ENCODE results near the gene FCHO1.
A peak's percentile ranks its signal among the peaks of the same experiment; 100 is the strongest.

The FCHO1 gene

GRCh38 chr19:17826508-17827056 lies 75.3 kb downstream of the FCHO1 start:
- TF ChIP-seq YY1 (IDR thresholded peaks at IDR 0.05; ENCODE audit: insufficient read depth, insufficient read length) = no peak
- TF ChIP-seq ZNF274 (IDR thresholded peaks at IDR 0.05; ENCODE audit: low read depth, low read length) = no peak
- no peak for TF ChIP-seq SUZ12 (IDR thresholded peaks at IDR 0.05; ENCODE audit: extremely low read depth, insufficient read depth, insufficient read length)
- Histone ChIP-seq H3K9me3 (ENCODE audit: insufficient read depth, low read length) (no peaks in the 10 kb centered on the region), H3K27me3 (ENCODE audit: insufficient read depth, insufficient read length) (peaks cover 6% of the 10 kb centered on the region), H3K4me1 (ENCODE audit: insufficient read depth, insufficient read length) (peaks cover 4% of the 10 kb centered on the region), H3K4me3 (ENCODE audit: insufficient read length, low read depth) (no peak overlapping the region), H3K36me3 (ENCODE audit: insufficient read depth, insufficient read length, low read length) (no peaks in the 10 kb centered on the region), H3K9ac (ENCODE audit: insufficient read length, low read depth) (no peak overlapping the region)
- no peak for DNase-seq (ENCODE audit: low read depth, low spot score)

- Histone ChIP-seq H3K36me3 (ENCODE audit: insufficient read depth, insufficient read length, low read length) (no peaks in the 10 kb centered on the region), H3K9ac (ENCODE audit: insufficient read length, low read depth) (peak overlapping the region; percentile 70), H3K4me3 (ENCODE audit: insufficient read length, low read depth) (peak overlapping the region; percentile 42), H3K27me3 (ENCODE audit: insufficient read depth, insufficient read length) (peaks cover 22% of the 10 kb centered on the region), H3K9me3 (ENCODE audit: insufficient read depth, low read length) (no peaks in the 10 kb centered on the region), H3K4me1 (ENCODE audit: insufficient read depth, insufficient read length) (peaks cover 10% of the 10 kb centered on the region)
- DNase-seq (ENCODE audit: low read depth, low spot score) = peak; percentile 68
- TF ChIP-seq SUZ12 (IDR thresholded peaks at IDR 0.05; ENCODE audit: extremely low read depth, insufficient read depth, insufficient read length) (no peak), YY1 (IDR thresholded peaks at IDR 0.05; ENCODE audit: insufficient read depth, insufficient read length) (no peak), ZNF274 (IDR thresholded peaks at IDR 0.05; ENCODE audit: low read depth, low read length) (no peak)
These were observed 78.7 kb downstream of the FCHO1 start for GRCh38 chr19:17829855-17830566.

- Histone ChIP-seq H3K4me3 (ENCODE audit: insufficient read length, low read depth) (peak overlapping the region; percentile 87), H3K9ac (ENCODE audit: insufficient read length, low read depth) (peak overlapping the region; percentile 80), H3K4me1 (ENCODE audit: insufficient read depth, insufficient read length) (peaks cover 11% of the 10 kb centered on the region), H3K9me3 (ENCODE audit: insufficient read depth, low read length) (no peaks in the 10 kb centered on the region), H3K36me3 (ENCODE audit: insufficient read depth, insufficient read length, low read length) (no peaks in the 10 kb centered on the region), H3K27me3 (ENCODE audit: insufficient read depth, insufficient read length) (peaks cover 22% of the 10 kb centered on the region)
- peak; percentile 88 for DNase-seq (ENCODE audit: low read depth, low spot score)
- TF ChIP-seq YY1 (IDR thresholded peaks at IDR 0.05; ENCODE audit: insufficient read depth, insufficient read length) = no peak
These were observed 79.5 kb downstream of the FCHO1 start for GRCh38 chr19:17830567-17831418.

GRCh38 chr19:17831419-17831888 lies 80.2 kb downstream of the FCHO1 start:
- Histone ChIP-seq H3K4me1 (ENCODE audit: insufficient read depth, insufficient read length) (peaks cover 14% of the 10 kb centered on the region), H3K27me3 (ENCODE audit: insufficient read depth, insufficient read length) (peaks cover 22% of the 10 kb centered on the region), H3K9ac (ENCODE audit: insufficient read length, low read depth) (peak overlapping the region; percentile 80), H3K4me3 (ENCODE audit: insufficient read length, low read depth) (peak overlapping the region; percentile 87), H3K36me3 (ENCODE audit: insufficient read depth, insufficient read length, low read length) (no peaks in the 10 kb centered on the region), H3K9me3 (ENCODE audit: insufficient read depth, low read length) (no peaks in the 10 kb centered on the region)
- no peak for TF ChIP-seq SUZ12 (IDR thresholded peaks at IDR 0.05; ENCODE audit: extremely low read depth, insufficient read depth, insufficient read length)
- TF ChIP-seq YY1 (IDR thresholded peaks at IDR 0.05; ENCODE audit: insufficient read depth, insufficient read length) = no peak
- no peak for TF ChIP-seq ZNF274 (IDR thresholded peaks at IDR 0.05; ENCODE audit: low read depth, low read length)
- DNase-seq (ENCODE audit: low read depth, low spot score) = no peak

- Histone ChIP-seq H3K27me3 (ENCODE audit: insufficient read depth, insufficient read length) (peaks cover 22% of the 10 kb centered on the region), H3K4me3 (ENCODE audit: insufficient read length, low read depth) (no peak overlapping the region), H3K9ac (ENCODE audit: insufficient read length, low read depth) (no peak overlapping the region), H3K36me3 (ENCODE audit: insufficient read depth, insufficient read length, low read length) (no peaks in the 10 kb centered on the region), H3K9me3 (ENCODE audit: insufficient read depth, low read length) (no peaks in the 10 kb centered on the region), H3K4me1 (ENCODE audit: insufficient read depth, insufficient read length) (peaks cover 14% of the 10 kb centered on the region)
- TF ChIP-seq YY1 (IDR thresholded peaks at IDR 0.05; ENCODE audit: insufficient read depth, insufficient read length) (no peak), SUZ12 (IDR thresholded peaks at IDR 0.05; ENCODE audit: extremely low read depth, insufficient read depth, insufficient read length) (no peak), ZNF274 (IDR thresholded peaks at IDR 0.05; ENCODE audit: low read depth, low read length) (no peak)
- no peak for DNase-seq (ENCODE audit: low read depth, low spot score)
These were observed 81.3 kb downstream of the FCHO1 start for GRCh38 chr19:17832443-17833208.

DNA sequence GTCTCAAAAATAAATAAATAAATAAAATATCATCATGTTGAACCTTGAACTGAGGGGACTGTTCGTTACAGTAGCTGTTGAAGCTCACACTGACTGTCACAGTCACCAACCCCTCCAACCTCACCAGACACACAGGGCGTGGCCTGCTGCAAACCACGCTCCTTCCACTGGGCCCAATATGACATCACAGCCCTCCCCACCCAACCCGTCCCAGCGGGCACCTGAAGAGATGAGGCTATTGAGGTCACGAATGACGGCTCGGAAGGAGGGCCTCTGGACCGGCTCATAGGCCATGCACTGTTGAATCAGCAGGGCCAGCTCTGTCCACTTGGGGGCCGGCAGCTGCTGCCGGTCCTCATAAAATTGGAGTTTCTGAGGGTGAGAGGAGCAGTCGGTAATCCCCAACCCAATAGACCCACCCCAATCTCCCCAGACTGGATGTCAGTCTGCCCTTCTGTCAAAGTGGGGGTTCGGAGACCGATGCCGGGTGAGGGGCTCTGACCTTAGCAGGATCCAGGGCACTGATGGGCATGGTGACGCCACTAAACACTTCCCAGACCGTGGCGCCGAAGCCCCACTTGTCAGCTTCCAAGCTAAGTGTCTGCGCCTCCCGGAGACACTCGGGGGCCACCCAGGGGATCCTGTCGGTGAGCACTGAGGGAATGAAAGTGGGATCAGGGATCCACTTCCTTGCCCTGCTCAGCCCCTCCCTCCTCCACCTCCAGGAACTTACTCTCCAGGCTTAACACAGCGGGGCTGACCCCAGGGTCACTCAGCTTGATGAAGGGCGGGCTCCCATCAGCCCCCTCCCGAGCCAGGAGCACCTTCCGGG lies 83.3 kb downstream of the FCHO1 start:
- DNase-seq (ENCODE audit: low read depth, low spot score) = no peak
- Histone ChIP-seq H3K9me3 (ENCODE audit: insufficient read depth, low read length) (no peaks in the 10 kb centered on the region), H3K36me3 (ENCODE audit: insufficient read depth, insufficient read length, low read length) (no peaks in the 10 kb centered on the region), H3K4me1 (ENCODE audit: insufficient read depth, insufficient read length) (peaks cover 16% of the 10 kb centered on the region), H3K9ac (ENCODE audit: insufficient read length, low read depth) (no peak overlapping the region), H3K4me3 (ENCODE audit: insufficient read length, low read depth) (no peak overlapping the region), H3K27me3 (ENCODE audit: insufficient read depth, insufficient read length) (peaks cover 29% of the 10 kb centered on the region)
- TF ChIP-seq SUZ12 (IDR thresholded peaks at IDR 0.05; ENCODE audit: extremely low read depth, insufficient read depth, insufficient read length) = no peak
- no peak for TF ChIP-seq YY1 (IDR thresholded peaks at IDR 0.05; ENCODE audit: insufficient read depth, insufficient read length)
- TF ChIP-seq ZNF274 (IDR thresholded peaks at IDR 0.05; ENCODE audit: low read depth, low read length) = no peak

All from NT2/D1 (cell line).